ENCODE results near the gene DCTN1.

The DCTN1 gene

GRCh38 chr2:74316627-74317295 lies 63.4 kb downstream of the DCTN1 start:
- DNase-seq, result no peak

GRCh38 chr2:74314107-74314506 lies 66.0 kb downstream of the DCTN1 start:
- DNase-seq, result no peak

- DNase-seq, result no peak
Observed at GRCh38 chr2:74313497-74313896, 66.6 kb downstream of the DCTN1 start.

GRCh38 chr2:74312913-74313312 lies 67.2 kb downstream of the DCTN1 start:
- DNase-seq, result no peak

Data from stimulated activated CD4-positive, alpha-beta T cell treated with anti-CD3 and anti-CD28 coated beads, Interleukin-4, amount 100 ng/mL, for 24 hours (primary cell).